Upper lobe of right lung (tissue), 1 donor: ENCODE measurements around the gene MMP28. TPM values are rescaled to one million over a fixed set of nuclear protein-coding genes. Genes with fewer than 3 reads are reported as not detected.

Experiments
- ATAC-seq: fragments of 200-7000 bp; cut with Tn5 transposase; one replicate; pipeline ENCODE4 v1.9.1; 2020; ENCODE audit warnings: mild to moderate bottlenecking, moderate library complexity
- DNase-seq: peaks from one replicate; pipeline ENCODE4 v3.0.0-alpha.2; 2020
- H3K27ac ChIP-seq: fragments of 200-600 bp; one replicate; pipeline ENCODE4 v1.8.0; 2022
- H3K27me3 ChIP-seq: fragments of 200-600 bp; one replicate; pipeline ENCODE4 v1.8.0; 2022; ENCODE audit warnings: mild to moderate bottlenecking
- H3K36me3 ChIP-seq: fragments of 200-600 bp; one replicate; pipeline ENCODE4 v1.8.0; 2022
- H3K4me1 ChIP-seq: fragments of 200-600 bp; one replicate; pipeline ENCODE4 v1.8.0; 2022
- H3K4me3 ChIP-seq: fragments of 200-600 bp; one replicate; pipeline ENCODE4 v1.8.0; 2022; ENCODE audit warnings: mild to moderate bottlenecking
- H3K9me3 ChIP-seq: fragments of 200-600 bp; one replicate; pipeline ENCODE4 v1.8.0; 2022
- intact Hi-C: fragments of 100-400 bp; cut with DNase I; formaldehyde crosslinking; loops from one replicate; pipeline ENCODE4 v1.11.0; 2022
- total RNA-seq: library from RNA; stranded (reverse); fragmentation: NEBNext Ultra II Directional; extraction: Animal tissue kit (Norgen Biotek cat#: 25700); gene quantifications from one replicate; pipeline ENCODE4 v1.2.1, GENCODE V29; 2021
- TF ChIP-seq, protein P1 (sequence below): fragments of 200-600 bp; IDR thresholded peaks from one replicate; pipeline ENCODE4 v1.8.0; 2022; ENCODE audit warnings: antibody characterized with exemption
- donor health status: DM: no; HTN: yes; CAD: no; lungs with severe emphysema.

Gene MMP28
- total RNA-seq, 1 donor from 2014 or later: 55.6 TPM

- DNase-seq: no peak
- Histone ChIP-seq H3K36me3 (peaks cover 44% of the 10 kb centered on the region), H3K27me3 (no peaks in the 10 kb centered on the region), H3K9me3 (no peaks in the 10 kb centered on the region), H3K4me1 (peaks cover 26% of the 10 kb centered on the region), H3K27ac (peak overlapping the region; percentile 72), H3K4me3 (no peak overlapping the region)
- peak; percentile 90 for ATAC-seq
- TF ChIP-seq, protein P1, sequence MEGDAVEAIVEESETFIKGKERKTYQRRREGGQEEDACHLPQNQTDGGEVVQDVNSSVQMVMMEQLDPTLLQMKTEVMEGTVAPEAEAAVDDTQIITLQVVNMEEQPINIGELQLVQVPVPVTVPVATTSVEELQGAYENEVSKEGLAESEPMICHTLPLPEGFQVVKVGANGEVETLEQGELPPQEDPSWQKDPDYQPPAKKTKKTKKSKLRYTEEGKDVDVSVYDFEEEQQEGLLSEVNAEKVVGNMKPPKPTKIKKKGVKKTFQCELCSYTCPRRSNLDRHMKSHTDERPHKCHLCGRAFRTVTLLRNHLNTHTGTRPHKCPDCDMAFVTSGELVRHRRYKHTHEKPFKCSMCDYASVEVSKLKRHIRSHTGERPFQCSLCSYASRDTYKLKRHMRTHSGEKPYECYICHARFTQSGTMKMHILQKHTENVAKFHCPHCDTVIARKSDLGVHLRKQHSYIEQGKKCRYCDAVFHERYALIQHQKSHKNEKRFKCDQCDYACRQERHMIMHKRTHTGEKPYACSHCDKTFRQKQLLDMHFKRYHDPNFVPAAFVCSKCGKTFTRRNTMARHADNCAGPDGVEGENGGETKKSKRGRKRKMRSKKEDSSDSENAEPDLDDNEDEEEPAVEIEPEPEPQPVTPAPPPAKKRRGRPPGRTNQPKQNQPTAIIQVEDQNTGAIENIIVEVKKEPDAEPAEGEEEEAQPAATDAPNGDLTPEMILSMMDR: no peak
- intact Hi-C loops: no loop called here
Observed at GRCh38 chr17:35716897-35717465, 78.5 kb downstream of the MMP28 start.

GRCh38 chr17:35716173-35716572 is 79.3 kb downstream of the MMP28 start:
- peaks cover 26% of the 10 kb centered on the region for H3K4me1 ChIP-seq
- TF ChIP-seq, protein P1: no peak
- no peaks in the 10 kb centered on the region for H3K27me3 ChIP-seq
- peak overlapping the region; percentile 72 for H3K27ac ChIP-seq
- H3K4me3 ChIP-seq: no peak overlapping the region
- no peak for ATAC-seq
- intact Hi-C loops: no loop called here
- H3K36me3 ChIP-seq: peaks cover 52% of the 10 kb centered on the region
- DNase-seq: no peak
- no peaks in the 10 kb centered on the region for H3K9me3 ChIP-seq

Other genes starting within 250 kb of the MMP28 start
- not detected for gene SLFN14, start 234.8 kb downstream of the MMP28 start, total RNA-seq
- 4.7 TPM for gene PEX12, start 217.1 kb downstream of the MMP28 start, total RNA-seq
- gene AP2B1, start 208.3 kb downstream of the MMP28 start, total RNA-seq: 153 TPM
- 2.2 TPM for gene RASL10B, start 64.0 kb downstream of the MMP28 start, total RNA-seq
- gene GAS2L2, start 42.4 kb downstream of the MMP28 start, total RNA-seq: not detected
- gene C17orf50, start 34.8 kb downstream of the MMP28 start, total RNA-seq: not detected
- 142 TPM for gene TAF15, start 13.8 kb upstream of the MMP28 start, total RNA-seq
- 0.17 TPM for gene HEATR9, start 73.2 kb upstream of the MMP28 start, total RNA-seq
- gene CCL5, start 84.7 kb upstream of the MMP28 start, total RNA-seq: 22.5 TPM
- not detected for gene RDM1, start 135.1 kb upstream of the MMP28 start, total RNA-seq
- not detected for gene LYZL6, start 148.1 kb upstream of the MMP28 start, total RNA-seq
- 0.58 TPM for gene CCL16, start 185.9 kb upstream of the MMP28 start, total RNA-seq
- 110 TPM for gene CCL14, start 191.1 kb upstream of the MMP28 start, total RNA-seq
- gene CCL15, start 205.9 kb upstream of the MMP28 start, total RNA-seq: 1.3 TPM
- 26.5 TPM for gene CCL23, start 222.3 kb upstream of the MMP28 start, total RNA-seq